Peyer's patch (tissue), 4 donors: ENCODE measurements around the gene TAB3.

Experiments
- POLR2A ChIP-seq, 2 donors: fragments of 450-650 bp; IDR thresholded peaks; one replicate each; pipeline ENCODE4 v1.5.1; 2017; ENCODE audit warnings: antibody characterized with exemption in 2 of 2, mild to moderate bottlenecking in 2 of 2, moderate library complexity in 2 of 2
- TF ChIP-seq, protein P1 (sequence below), 6 experiments: fragments of 450-650 bp in 4 of 6; fragments of 200-600 bp in 2 of 6; sonication (generic) in 1 of 6; IDR thresholded peaks; one replicate each; pipeline ENCODE4 v1.5.1; 2017 to 2019; ENCODE audit warnings: antibody characterized with exemption in 6 of 6, mild to moderate bottlenecking in 3 of 6, moderate library complexity in 1 of 6

DNA sequence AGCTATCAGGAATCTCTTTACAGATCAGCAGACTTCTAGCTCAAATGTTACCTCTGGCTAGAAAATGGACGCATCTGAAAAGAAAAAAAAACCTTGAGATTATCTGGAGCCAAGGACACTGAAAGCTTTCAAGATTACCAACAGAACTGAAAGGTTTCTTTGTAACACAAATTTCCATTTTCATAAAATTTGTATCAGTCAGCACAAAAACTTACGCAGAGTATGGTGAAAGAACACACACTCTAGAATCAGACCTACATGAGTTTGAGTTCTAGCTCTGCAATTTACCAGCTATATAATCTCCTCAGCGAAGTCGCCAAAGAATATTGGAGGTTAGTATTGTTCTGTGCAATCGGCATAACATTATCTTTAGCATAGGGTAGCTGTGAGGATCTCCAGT, 1.8 kb downstream of the TAB3 start:
- TF ChIP-seq, protein P1, sequence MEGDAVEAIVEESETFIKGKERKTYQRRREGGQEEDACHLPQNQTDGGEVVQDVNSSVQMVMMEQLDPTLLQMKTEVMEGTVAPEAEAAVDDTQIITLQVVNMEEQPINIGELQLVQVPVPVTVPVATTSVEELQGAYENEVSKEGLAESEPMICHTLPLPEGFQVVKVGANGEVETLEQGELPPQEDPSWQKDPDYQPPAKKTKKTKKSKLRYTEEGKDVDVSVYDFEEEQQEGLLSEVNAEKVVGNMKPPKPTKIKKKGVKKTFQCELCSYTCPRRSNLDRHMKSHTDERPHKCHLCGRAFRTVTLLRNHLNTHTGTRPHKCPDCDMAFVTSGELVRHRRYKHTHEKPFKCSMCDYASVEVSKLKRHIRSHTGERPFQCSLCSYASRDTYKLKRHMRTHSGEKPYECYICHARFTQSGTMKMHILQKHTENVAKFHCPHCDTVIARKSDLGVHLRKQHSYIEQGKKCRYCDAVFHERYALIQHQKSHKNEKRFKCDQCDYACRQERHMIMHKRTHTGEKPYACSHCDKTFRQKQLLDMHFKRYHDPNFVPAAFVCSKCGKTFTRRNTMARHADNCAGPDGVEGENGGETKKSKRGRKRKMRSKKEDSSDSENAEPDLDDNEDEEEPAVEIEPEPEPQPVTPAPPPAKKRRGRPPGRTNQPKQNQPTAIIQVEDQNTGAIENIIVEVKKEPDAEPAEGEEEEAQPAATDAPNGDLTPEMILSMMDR (IDR thresholded peaks at IDR 0.05), result no peak
- TF ChIP-seq POLR2A (IDR thresholded peaks at IDR 0.05), result no peak
